Choroid plexus epithelial cell (primary cell): ENCODE results near the gene WWOX.

Source experiments
- DNase-seq: peaks from one replicate; pipeline ENCODE4 v3.0.0-alpha.2; 2010; ENCODE audit warnings: low read depth
- H3K4me3 ChIP-seq: 2 replicates; pipeline ENCODE4 v1.5.1; 2011; ENCODE audit warnings: low read depth, mild to moderate bottlenecking, control low read depth, low read length, moderate library complexity
- CTCF ChIP-seq: conservative IDR thresholded peaks from 2 replicates; pipeline ENCODE4 v1.5.1; 2011; ENCODE audit warnings: low read depth, mild to moderate bottlenecking, control low read depth, inconsistent platforms, low read length, moderate library complexity

WWOX gene

DNA sequence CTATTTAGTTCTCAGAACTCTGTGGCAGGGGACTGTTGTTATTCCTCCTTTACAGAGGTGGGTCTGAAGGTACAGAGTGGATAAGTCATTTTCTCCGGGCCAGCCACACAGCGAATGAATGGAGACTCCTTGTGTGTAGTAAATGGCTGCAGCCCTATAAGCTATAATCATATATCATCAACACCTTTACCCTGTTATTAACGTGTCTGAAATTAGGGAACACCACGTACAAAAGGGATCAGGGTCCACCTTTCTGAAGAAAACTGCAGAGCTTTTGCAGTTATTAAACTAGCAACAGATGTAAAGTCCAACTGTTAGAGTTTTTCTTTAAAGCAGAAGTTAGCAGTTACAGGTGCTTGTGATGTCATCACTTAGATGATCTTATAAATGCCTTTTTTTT is 804.4 kb downstream of the WWOX start:
- no peak for TF ChIP-seq CTCF
- no peak for DNase-seq
- no peak overlapping the region for H3K4me3 ChIP-seq

- no peak for DNase-seq
- TF ChIP-seq CTCF: no peak
- no peak overlapping the region for H3K4me3 ChIP-seq
These were observed 806.7 kb downstream of the WWOX start for GRCh38 chr16:78906135-78906534.

DNA sequence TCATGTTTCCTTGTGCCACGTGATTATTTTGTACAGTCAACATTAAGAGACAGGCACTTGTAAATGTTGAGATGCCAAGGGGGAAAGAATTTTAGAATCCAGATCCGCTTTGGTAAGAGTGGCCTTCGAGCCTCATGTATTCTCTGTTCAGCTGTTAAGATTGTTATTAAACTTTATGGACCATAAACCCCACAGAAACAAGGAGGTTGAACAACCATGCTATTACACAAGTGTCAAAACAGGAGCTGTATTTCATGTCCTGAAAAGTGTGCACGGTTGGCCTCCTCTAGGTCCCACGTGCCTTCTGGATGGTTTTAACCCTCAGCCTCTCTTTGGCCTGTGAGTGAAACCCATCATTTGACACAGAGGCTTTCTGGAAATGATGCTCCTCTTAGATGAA is 809.8 kb downstream of the WWOX start:
- no peak overlapping the region for H3K4me3 ChIP-seq
- TF ChIP-seq CTCF: no peak
- DNase-seq: no peak

DNA sequence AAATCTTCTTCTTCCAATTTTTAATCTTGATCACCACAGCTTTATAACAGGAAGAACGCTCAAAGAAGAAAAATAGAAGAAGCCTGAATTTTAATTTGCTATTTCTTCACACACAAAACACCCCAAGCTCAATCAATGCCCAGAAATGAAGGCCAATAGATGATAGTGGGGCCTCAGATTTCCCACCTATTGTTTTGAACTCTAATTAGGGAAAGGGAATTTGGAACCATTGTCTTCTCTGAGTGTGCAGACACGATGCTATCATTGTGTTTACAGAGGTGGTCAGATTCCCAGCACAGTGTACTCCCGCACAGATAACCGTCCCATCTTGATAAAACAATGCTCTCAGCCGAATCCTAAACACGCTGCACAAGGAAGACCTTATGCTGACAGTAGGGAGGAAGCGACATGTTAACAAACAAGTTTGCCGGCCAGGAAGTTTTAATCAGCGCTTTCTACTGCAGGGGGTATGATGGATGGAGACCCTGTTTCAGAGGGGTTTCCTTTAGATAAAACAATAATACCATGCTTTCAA is 816.4 kb downstream of the WWOX start:
- no peak overlapping the region for H3K4me3 ChIP-seq
- no peak for DNase-seq
- no peak for TF ChIP-seq CTCF

- TF ChIP-seq CTCF: no peak
- no peak overlapping the region for H3K4me3 ChIP-seq
- DNase-seq: no peak
These were observed 817.6 kb downstream of the WWOX start for GRCh38 chr16:78916928-78917545.

DNA sequence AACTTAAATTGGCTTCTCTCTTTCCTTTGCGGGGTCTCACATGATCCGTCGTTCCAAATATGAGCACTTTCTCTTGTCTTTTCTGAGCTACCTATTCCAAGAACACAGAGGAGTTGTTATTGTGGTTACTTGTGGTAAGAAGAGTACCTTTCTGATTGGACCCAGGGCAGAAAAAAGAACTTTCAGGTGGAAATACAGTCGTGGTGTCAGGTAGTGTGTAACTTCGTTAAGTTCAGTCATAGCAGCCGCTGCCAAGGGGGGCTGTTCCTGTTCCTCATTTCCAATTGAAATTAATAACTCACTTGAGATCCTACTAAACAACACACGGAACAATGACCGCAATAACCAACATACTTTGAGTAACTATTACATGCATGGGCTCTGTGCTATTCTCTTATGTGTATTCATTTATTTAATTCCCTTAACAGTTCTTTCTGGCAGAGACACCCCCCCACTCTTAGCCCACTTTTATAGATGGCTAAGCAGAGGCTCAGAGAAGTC is 819.4 kb downstream of the WWOX start:
- TF ChIP-seq CTCF: no peak
- no peak overlapping the region for H3K4me3 ChIP-seq
- DNase-seq: no peak

GRCh38 chr16:78919852-78920251 is 820.4 kb downstream of the WWOX start:
- H3K4me3 ChIP-seq: no peak overlapping the region
- TF ChIP-seq CTCF: no peak
- no peak for DNase-seq
